Measurements from ENCODE around the gene TFF1.
A peak's percentile ranks its signal among the peaks of the same experiment; 100 is the strongest.

DNA sequence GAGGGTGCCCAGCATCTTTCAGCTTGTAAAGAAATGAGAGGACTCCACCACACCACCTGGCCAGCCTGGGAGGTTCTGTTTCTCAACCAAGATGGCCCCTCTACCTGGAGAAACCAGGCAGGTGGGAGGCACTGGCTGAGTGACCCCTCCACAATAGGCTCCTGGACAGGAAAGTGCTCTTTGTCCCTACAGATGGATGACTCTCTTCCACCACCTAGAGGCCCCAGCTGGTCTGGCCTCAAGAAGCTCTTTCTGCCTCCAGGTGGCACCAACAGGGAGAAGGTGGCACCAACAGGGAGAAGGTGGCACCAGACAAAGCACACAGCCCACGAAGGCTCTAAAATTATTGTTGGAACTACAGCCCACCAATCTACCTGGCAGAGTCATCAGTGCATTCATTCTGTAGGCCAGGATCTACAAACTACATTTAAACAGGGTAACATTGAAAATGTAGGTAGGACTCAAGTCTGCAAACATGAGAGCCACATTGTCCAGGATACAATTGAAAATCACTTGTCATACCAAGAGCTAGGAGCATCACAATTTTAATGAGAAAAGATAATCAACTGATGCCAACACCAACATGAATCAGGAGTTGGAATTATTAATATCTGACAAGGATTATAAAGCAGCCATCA is 15.1 kb upstream of the TFF1 start:
- TF ChIP-seq, protein P1, sequence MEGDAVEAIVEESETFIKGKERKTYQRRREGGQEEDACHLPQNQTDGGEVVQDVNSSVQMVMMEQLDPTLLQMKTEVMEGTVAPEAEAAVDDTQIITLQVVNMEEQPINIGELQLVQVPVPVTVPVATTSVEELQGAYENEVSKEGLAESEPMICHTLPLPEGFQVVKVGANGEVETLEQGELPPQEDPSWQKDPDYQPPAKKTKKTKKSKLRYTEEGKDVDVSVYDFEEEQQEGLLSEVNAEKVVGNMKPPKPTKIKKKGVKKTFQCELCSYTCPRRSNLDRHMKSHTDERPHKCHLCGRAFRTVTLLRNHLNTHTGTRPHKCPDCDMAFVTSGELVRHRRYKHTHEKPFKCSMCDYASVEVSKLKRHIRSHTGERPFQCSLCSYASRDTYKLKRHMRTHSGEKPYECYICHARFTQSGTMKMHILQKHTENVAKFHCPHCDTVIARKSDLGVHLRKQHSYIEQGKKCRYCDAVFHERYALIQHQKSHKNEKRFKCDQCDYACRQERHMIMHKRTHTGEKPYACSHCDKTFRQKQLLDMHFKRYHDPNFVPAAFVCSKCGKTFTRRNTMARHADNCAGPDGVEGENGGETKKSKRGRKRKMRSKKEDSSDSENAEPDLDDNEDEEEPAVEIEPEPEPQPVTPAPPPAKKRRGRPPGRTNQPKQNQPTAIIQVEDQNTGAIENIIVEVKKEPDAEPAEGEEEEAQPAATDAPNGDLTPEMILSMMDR (conservative IDR thresholded peaks at IDR 0.05; ENCODE audit: low read depth, low read length): peak; percentile 98
- no peak for TF ChIP-seq EZH2 (IDR thresholded peaks at IDR 0.05; ENCODE audit: low read length, unreplicated experiment)
- TF ChIP-seq EZH2phosphoT487 (IDR thresholded peaks at IDR 0.05; ENCODE audit: borderline replicate concordance, low read length): no peak

All from PC-3 (cell line).